A673 (cell line): ENCODE results near the gene RELT.

Experiments
- EZH2 ChIP-seq: fragments of 200-600 bp; sonication (generic); IDR thresholded peaks from 2 replicates; pipeline ENCODE4 v1.6.1; 2017; ENCODE audit warnings: borderline replicate concordance, low read depth, mild to moderate bottlenecking, mixed read lengths, antibody characterized with exemption, low read length; ENCODE audit not compliant: poor library complexity, severe bottlenecking
- TF ChIP-seq, protein P1 (sequence below): fragments of 300-800, 200-600 bp; sonication (generic); conservative IDR thresholded peaks from 2 replicates; pipeline ENCODE4 v1.5.1; 2017; ENCODE audit warnings: low read depth, mild to moderate bottlenecking, antibody characterized with exemption, low read length, moderate library complexity, mixed read lengths

DNA sequence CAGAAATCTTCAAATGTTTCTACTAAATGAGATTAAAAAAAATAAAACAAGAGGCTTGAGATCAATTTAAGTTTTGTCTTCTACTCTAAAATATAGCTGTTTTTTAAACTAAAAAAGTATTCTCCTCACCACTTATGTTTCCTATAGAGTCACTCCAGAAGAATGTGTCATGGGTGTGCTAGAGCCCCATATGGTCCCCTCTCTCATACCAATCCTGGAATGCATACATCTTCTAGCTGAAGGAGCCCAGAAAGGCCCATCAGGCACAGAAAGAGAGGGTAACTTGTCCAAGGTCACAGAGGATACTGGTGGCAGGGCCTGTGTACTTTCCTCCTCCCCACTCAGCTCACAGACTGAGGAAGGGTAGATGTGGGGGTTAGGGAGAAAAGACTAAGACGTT, 34.4 kb downstream of the RELT start:
- TF ChIP-seq, protein P1, sequence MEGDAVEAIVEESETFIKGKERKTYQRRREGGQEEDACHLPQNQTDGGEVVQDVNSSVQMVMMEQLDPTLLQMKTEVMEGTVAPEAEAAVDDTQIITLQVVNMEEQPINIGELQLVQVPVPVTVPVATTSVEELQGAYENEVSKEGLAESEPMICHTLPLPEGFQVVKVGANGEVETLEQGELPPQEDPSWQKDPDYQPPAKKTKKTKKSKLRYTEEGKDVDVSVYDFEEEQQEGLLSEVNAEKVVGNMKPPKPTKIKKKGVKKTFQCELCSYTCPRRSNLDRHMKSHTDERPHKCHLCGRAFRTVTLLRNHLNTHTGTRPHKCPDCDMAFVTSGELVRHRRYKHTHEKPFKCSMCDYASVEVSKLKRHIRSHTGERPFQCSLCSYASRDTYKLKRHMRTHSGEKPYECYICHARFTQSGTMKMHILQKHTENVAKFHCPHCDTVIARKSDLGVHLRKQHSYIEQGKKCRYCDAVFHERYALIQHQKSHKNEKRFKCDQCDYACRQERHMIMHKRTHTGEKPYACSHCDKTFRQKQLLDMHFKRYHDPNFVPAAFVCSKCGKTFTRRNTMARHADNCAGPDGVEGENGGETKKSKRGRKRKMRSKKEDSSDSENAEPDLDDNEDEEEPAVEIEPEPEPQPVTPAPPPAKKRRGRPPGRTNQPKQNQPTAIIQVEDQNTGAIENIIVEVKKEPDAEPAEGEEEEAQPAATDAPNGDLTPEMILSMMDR: no peak
- TF ChIP-seq EZH2: no peak
